K562 (cell line): ENCODE measurements around the gene CRYBA4. TPM values are rescaled to one million over a fixed set of nuclear protein-coding genes. Genes with fewer than 3 reads are reported as not detected.
A peak's percentile ranks its signal among the peaks of the same experiment; 100 is the strongest.

Experiments
- BCOR ChIP-seq: fragments of 450-650 bp; IDR thresholded peaks from 2 replicates; pipeline ENCODE4 v1.6.1; 2016
- CBX1 ChIP-seq: sonication (generic); IDR thresholded peaks from 2 replicates; pipeline ENCODE4 v1.6.1; 2016; ENCODE audit warnings: antibody characterized with exemption, low read depth, mild to moderate bottlenecking
- FOXA1 ChIP-seq: fragments of 450-650 bp; IDR thresholded peaks from 2 replicates; pipeline ENCODE4 v1.6.1; 2016; ENCODE audit warnings: mild to moderate bottlenecking, borderline replicate concordance
- FOXJ2 ChIP-seq: fragments of 200-800 bp; sonication (Bioruptor generic); IDR thresholded peaks from 2 replicates; pipeline ENCODE4 v1.6.1; 2016; ENCODE audit warnings: missing genetic modification characterization, missing compliant biosample characterization
- FOXM1 ChIP-seq, 2 experiments: fragments of 450-650 bp in 1 of 2; sonication (generic) in 1 of 2; formaldehyde crosslinking in 1 of 2; IDR thresholded peaks; 2 replicates each; pipeline versions ENCODE4 v1.6.1 to v1.9.0; 2017 to 2022; ENCODE audit warnings: low read depth in 2 of 2, mild to moderate bottlenecking in 2 of 2, missing genetic modification reagents in 1 of 2, moderate library complexity in 1 of 2
- GTF3C2 ChIP-seq: IDR thresholded peaks from 3 replicates; pipeline ENCODE4 v1.6.1; 2011; ENCODE audit warnings: borderline replicate concordance, mild to moderate bottlenecking, moderate library complexity; ENCODE audit not compliant: insufficient read length; ENCODE audit errors: extremely low read depth
- HMGXB4 ChIP-seq: sonication (generic); formaldehyde crosslinking; IDR thresholded peaks from 2 replicates; pipeline ENCODE4 v1.8.1; 2023; ENCODE audit warnings: mild to moderate bottlenecking, missing genetic modification reagents
- KDM1A ChIP-seq, 2 experiments: fragments of 450-650 bp; IDR thresholded peaks; 2 replicates each; pipeline ENCODE4 v1.6.1; 2016; ENCODE audit warnings: mild to moderate bottlenecking in 2 of 2
- KLF1 ChIP-seq: fragments of 450-650 bp; IDR thresholded peaks from 2 replicates; pipeline ENCODE4 v1.6.1; 2016; ENCODE audit warnings: missing genetic modification characterization, missing compliant biosample characterization
- NONO ChIP-seq, 2 experiments: fragments of 200-400 bp in 1 of 2; fragments of 450-650 bp in 1 of 2; formaldehyde crosslinking in 1 of 2; IDR thresholded peaks; 2 replicates each; pipeline ENCODE4 v1.6.1; 2017; ENCODE audit warnings: low read depth in 2 of 2, mild to moderate bottlenecking in 2 of 2, moderate library complexity in 2 of 2, low read length in 1 of 2
- PATZ1 ChIP-seq: fragments of 250-450 bp; sonication (Bioruptor Pico); IDR thresholded peaks from 2 replicates; pipeline ENCODE4 v1.5.0; 2020; ENCODE audit warnings: mild to moderate bottlenecking, borderline replicate concordance
- SIN3A ChIP-seq, 2 experiments: fragments of 150-350 bp in 1 of 2; IDR thresholded peaks; 2 replicates each; pipeline ENCODE4 v1.6.1; 2011 to 2016; ENCODE audit warnings: borderline replicate concordance in 2 of 2, low read depth in 2 of 2, low read length in 2 of 2, mild to moderate bottlenecking in 2 of 2, moderate library complexity in 2 of 2; ENCODE audit not compliant: control insufficient read depth in 1 of 2
- TAF1 ChIP-seq: IDR thresholded peaks from 2 replicates; pipeline ENCODE4 v1.6.1; 2011; ENCODE audit warnings: mild to moderate bottlenecking, low read length, moderate library complexity; ENCODE audit not compliant: insufficient read depth, control insufficient read depth, severe bottlenecking; ENCODE audit errors: extremely low read depth
- TCF3 ChIP-seq: sonication (generic); formaldehyde crosslinking; IDR thresholded peaks from 2 replicates; pipeline ENCODE4 v1.4.0; 2020; ENCODE audit warnings: mild to moderate bottlenecking, missing genetic modification reagents
- ZFX ChIP-seq: sonication (generic); formaldehyde crosslinking; IDR thresholded peaks from 2 replicates; pipeline ENCODE4 v1.8.0; 2022; ENCODE audit warnings: mild to moderate bottlenecking, missing genetic modification reagents, moderate library complexity
- ZNF436 ChIP-seq: fragments of 250-450, 450-650 bp; sonication (Bioruptor Pico); formaldehyde crosslinking; IDR thresholded peaks from 2 replicates; pipeline ENCODE4 v1.7.0; 2020; ENCODE audit warnings: mild to moderate bottlenecking
- ZNF717 ChIP-seq: fragments of 250-450 bp; sonication (Bioruptor Pico); IDR thresholded peaks from 2 replicates; pipeline ENCODE4 v1.5.0; 2021
- polyA plus RNA-seq, 8 experiments: library from polyadenylated mRNA; depleted of rRNA in 4 of 8; stranded (reverse) in 5 of 8; unstranded in 3 of 8; fragments of >200 nt; fragmentation: Nextera tagmentation in 2 of 8; fragmentation: Illumina TruSeq in 1 of 8; extraction: Ambion mirVana in 2 of 8; extraction: Trizol in 1 of 8; gene quantifications; 2 replicates each; pipeline versions ENCODE4 v1.2.1 to v1.2.3, GENCODE V29; 2011 to 2014; ENCODE audit warnings: inconsistent platforms in 1 of 8, missing spikeins in 1 of 8
- total RNA-seq, 7 experiments: library from RNA; depleted of rRNA in 6 of 7; stranded (reverse); fragments of >200 nt in 6 of 7; fragmentation: Illumina TruSeq in 2 of 7; extraction: Trizol in 2 of 7; gene quantifications; 2 replicates each; pipeline versions ENCODE4 v1.2.1 to v1.2.3, GENCODE V29; 2011 to 2021; ENCODE audit warnings: low replicate concordance in 1 of 7
- TF ChIP-seq, protein P1 (sequence below): sonication (generic); formaldehyde crosslinking; IDR thresholded peaks from 2 replicates; pipeline ENCODE4 v1.8.0; 2022; ENCODE audit warnings: mild to moderate bottlenecking, missing genetic modification reagents

CRYBA4 gene
- total and polyA plus RNA-seq, 9 of the 15 experiments (the other 6 are each of a cell fraction or from before 2014, with no cell fraction given), result 0.59 to 3.3 (median 1.6) TPM

DNA sequence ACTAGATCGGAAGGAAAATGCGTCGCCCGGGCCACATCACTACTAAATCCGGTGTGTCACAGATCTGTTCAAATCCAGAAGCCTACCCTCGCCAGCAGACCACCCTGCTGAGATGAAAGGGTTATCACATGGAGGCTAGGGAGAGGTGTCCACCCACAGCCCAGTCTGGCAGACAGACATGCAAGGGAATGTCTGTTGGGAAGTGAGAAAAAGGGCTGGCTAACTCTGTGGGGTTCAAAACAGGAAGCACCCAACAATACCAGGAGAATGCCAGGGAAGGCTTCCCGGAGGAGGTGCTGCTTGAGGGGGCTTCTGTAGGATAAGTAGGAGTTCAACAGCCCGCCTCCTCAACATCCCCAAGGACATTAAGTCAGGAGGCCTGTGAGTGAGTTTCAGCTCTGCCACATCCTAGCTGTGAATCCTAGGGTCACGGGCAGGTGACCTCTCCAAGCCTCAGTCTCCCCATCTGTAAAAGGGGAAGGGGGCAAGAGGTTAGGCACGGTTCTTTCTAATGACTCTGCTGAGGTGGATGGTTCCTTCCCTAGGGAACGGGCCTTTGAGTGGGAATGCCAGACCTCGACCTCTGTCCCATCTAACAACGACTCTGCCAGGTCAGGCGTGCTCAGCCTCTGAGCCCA, 32.9 kb upstream of the CRYBA4 start (continued):
- TF ChIP-seq BCOR (peak; percentile 86), HMGXB4 (no peak), KDM1A (IDR thresholded peaks at IDR 0.05) (peak in 1 of 2 experiments; percentile 66; a peak in 1 of 4 replicates), FOXA1 (no peak), FOXJ2 (no peak), GTF3C2 (no peak), TCF3 (CRISPR knock-in tag) (no peak), ZNF436 (CRISPR knock-in tag) (peak; percentile 67; the same call in 1 of the 2 replicates), PATZ1 (no peak), TAF1 (no peak), ZFX (CRISPR knock-in tag) (no peak), KLF1 (tag) (no peak), NONO (IDR thresholded peaks at IDR 0.05; ENCODE audit: low read depth in 2 of 2, low read length in 1 of 2) (no peak), CBX1 (no peak), SIN3A (IDR thresholded peaks at IDR 0.05; ENCODE audit: borderline replicate concordance in 2 of 2, control insufficient read depth in 1 of 2, low read depth in 2 of 2, low read length in 2 of 2) (0 out of 4 replicates have a peak, but pooled peaks of 1 of the 2 experiments have one; percentile 50), ZNF717 (no peak), FOXM1 (IDR thresholded peaks at IDR 0.05; ENCODE audit: low read depth) (no peak), FOXM1 (CRISPR knock-in tag; IDR thresholded peaks at IDR 0.05; ENCODE audit: low read depth) (no peak)
- TF ChIP-seq, protein P1, sequence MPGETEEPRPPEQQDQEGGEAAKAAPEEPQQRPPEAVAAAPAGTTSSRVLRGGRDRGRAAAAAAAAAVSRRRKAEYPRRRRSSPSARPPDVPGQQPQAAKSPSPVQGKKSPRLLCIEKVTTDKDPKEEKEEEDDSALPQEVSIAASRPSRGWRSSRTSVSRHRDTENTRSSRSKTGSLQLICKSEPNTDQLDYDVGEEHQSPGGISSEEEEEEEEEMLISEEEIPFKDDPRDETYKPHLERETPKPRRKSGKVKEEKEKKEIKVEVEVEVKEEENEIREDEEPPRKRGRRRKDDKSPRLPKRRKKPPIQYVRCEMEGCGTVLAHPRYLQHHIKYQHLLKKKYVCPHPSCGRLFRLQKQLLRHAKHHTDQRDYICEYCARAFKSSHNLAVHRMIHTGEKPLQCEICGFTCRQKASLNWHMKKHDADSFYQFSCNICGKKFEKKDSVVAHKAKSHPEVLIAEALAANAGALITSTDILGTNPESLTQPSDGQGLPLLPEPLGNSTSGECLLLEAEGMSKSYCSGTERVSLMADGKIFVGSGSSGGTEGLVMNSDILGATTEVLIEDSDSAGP (CRISPR knock-in tag), result no peak
